ENCODE data around the gene MSL3B.

MSL3B gene

DNA sequence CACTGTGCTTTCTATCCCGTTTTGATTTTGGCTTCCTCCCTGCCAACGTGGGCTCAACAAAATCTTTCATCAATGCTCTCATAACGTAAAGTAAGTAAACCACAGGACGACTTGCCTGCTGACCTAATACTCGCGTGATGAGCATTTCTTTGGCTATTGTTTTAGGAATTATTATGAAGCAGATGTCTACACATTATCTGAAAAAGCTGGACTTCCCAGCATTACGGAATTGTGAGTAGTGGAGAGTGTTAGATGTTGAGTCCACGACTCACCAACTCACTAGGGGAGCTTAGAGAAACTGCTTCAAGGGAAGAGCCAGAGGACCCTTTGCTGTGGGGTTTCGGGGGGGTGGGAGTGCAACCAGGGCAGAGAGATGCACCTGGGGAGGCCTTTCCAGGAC lies 35.8 kb downstream of the MSL3B start:
- peak; percentile 37 for DNase-seq

DNA sequence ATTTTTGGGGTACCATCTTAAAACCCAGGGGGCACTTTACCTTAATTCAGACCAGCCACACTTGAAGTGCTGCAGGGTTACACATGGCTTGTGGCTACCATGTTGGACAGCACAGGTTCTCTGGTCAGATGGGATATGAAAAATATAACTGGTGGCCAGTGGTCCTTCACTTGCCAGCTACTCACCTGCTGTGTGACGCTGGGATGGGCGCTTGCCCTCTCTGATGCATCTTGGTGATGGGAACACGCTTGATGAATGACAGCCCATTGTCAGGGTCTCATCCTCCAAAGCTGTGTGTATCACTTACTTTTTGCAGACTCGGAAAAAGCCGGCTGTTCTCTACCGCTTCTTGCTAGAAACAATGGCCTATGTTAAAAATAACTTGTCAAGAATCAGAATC lies 36.3 kb downstream of the MSL3B start:
- no peak for DNase-seq

DNA sequence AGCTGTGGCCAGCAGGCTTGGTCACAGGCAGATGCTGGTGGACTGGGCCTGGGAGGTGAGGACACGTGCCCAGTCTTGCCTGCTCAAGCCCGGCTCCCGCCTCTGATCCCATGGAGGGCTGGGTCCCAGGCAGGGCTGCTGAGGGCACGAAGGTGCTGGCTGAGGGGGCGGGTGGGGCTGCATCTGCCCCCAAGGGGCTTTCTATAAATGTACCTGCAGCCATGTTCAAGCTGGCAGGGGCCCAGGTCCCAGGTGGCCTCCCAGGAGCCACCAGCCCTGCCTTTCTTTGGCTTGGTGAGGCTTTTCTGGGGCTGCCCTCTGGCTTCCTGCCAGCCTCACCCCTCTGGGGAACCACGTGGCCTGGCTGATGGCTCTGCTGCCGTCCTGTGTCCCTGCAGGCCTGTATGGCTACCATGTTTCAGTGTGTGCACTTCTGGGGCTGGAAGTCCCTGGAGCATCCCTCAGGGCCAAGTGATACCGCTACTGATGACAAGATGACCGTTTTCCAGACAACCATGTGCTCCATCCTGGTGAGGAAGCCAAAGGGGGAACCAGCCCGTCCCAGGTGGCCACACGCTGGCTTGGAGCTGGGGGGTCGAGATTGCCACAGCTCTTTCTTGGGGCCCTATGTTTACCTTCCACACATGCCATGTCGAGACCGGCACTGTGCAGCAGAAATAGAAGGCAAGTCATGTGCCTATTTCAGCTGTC lies 37.0 kb downstream of the MSL3B start:
- no peak for DNase-seq

DNA sequence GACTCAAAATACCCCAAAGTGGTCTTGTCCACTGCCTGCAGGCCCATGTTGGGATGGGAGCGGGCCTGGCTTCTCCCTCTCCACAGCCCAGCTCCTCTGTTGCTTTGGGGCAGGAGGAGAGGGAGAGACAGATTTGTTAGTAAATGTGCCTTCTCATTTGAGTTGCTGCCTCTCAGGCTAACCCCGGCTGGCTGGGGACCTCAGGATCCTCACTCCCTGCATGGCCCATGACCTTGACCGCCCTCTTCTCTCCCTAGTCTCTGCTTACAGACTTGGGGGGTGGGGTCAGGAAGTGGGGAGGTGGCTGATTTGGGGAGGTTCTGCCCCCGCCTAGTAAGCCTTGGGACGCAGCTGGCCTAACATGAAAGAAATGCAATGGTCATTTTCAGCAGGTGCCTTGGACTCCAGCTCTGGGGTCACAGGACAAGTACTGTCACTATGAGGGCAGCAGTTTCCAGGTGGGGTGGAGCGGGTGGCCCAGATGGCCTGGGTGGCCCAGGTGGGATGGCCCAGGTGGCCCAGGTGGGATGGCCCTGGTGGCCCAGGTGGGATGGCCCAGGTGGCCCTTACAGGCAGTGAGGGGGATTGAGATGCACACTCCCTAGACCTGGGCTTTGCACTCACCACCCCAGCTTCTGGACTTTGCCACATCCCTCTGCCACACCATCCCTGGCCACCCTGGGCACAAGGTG lies 37.9 kb downstream of the MSL3B start:
- DNase-seq: no peak

DNA sequence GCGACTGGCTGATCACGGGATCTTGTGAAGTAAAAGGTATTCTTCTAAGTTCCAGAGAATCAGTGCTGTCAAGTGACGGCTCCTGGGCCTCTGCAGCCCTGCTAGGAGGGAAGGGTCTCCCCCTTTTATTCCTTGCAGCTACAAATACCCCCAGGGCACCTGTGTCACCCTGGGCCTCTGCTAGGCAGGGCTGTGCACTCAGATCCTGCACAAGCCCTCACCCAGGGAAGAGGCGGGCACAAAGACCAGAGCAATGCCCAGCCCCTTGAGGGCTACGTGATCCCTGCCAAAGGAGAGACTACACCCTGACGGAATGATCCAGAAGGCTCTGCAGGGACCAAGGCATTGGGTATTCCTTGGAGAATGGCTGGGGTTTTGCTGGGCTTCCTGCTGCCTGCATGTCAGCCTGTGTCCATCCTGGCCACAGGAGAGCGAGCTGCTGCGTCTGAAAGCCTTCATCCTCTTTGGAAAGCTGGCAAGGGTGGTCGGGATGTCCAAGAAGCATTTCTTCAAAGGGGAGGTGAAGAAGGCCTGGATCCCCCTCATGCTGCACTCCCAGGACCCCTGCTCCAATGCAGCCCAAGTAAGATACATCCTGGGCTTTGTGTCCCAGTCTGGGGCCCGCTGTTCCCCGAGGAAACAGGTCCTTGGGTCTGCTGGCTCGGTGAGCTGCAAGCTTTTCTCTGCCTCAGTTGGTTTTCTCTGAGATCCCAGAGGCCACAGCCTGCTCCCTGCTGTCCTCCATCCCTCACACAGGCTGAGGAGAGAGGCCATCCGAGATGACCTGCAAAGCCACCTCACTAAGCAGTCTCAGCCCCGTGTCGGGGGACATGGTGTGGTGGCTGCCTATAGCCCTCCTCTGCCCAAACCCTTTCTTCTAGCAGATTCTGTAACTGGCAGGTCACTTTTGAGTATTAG lies 38.7 kb downstream of the MSL3B start:
- no peak for DNase-seq

DNA sequence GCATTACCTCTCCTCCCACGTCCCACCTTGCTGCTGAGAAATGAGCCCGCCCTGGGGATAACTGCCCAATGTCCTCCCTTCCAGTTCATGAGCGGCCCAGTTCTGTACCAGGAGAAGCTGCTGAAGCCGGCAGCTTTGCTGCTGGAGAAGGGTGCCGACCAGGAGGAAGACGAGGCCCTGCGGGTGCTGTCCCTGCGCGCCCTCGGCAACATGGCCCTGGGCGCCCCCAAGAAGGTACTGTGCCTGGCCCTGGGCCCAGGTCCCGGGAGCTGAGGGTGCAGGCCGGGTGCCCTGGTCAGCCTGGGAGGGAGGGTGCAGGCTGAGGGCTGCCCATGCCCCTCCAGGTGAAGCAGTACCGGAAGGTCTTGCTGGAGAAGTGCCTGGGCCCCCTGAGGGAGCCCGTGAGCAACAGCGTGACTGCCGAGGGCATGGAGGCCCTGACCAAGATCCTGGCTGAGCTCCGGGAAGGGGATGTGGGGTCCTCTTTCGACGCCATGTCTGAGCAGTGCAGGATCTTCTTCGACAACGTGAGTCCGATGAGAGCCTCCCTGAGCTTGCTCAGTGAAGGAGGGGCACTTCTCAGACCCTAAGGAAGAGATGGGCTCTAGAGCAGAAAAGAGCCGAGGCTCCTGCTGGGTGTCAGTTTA lies 39.5 kb downstream of the MSL3B start:
- DNase-seq: no peak

DNA sequence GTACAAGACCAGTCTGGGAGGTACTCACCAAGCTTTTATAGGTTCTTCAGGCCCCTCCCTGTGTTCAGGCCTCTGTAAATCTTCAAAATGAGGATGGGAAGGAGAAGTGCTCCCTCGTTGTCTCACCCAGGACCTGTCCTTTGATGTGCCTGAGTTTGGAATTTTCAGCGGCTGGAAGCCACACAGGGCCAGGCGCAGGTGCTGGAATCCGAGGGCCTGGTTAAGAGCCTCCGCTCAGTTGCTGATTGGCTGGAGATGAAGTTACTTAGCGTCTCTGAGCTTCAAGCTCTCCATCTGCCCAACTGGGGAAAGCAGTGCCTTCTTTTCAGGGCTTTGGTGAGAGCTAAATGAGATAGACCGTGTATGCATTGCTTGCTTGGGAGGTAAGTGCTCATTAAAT lies 43.8 kb downstream of the MSL3B start:
- no peak for DNase-seq

DNA sequence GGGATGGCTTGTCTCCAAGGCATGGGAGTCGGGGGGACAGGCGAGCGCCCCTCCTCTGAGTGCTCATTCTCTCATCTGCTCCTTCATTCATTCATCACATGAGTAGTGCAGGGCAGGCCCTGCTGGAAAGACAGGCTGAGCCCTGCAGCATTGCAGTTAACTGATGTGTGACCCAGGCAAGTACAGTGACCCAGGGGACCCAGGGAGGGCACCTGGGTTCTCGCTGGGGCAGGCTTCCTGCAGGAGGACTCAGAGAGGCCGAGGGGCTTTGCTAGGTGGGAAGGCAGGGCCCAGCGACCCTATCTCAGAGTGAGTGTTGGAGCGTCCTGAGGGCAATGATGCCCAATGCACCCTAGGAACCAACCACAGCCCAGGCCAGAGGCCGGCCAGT lies 44.5 kb downstream of the MSL3B start:
- DNase-seq: no peak

DNA sequence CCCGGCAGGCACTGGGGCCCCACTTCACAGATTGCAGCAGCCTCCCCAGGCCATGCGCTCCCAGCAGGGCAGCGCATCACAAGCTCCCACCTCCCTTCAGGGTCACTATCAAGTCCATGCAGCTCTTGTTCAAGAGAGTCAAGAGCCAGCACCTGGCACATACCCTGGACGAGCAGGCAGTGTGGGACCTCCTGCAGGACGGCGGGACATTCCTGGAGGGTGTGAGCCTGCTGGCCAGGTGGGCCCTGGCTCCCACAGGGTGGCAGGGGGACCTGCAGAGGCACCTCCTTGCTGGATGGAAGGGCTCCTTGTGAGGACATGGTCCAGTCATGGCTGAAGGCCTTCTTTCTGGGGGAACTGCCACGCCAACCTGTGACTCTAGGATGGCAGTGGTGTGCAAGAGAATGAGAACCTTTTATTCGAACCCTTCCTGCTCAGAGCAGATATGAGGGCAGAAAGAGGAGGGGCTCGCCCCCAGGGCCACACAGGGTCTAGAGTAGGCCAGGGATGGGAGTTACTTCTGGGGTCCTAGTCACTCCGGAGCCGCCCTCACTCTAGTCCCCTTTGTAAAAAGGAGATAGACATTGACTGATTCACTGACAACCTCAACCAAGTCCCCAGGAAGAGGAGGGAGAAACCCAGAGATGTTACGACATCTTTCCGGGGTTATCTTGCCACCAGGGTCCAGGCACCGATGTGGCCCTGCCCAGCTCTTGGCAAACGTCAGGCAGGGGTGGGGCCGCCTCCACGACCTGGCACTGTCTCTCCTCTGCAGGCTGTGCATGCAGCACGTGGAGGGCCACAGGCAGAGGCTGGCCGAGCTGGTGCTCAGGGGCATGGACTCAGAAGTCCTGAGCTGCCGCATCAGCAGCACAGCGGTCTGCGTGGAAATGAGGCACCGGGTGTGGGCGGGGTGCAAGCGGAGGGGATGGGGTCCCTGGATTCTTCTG lies 45.1 kb downstream of the MSL3B start:
- DNase-seq: peak; percentile 12

DNA sequence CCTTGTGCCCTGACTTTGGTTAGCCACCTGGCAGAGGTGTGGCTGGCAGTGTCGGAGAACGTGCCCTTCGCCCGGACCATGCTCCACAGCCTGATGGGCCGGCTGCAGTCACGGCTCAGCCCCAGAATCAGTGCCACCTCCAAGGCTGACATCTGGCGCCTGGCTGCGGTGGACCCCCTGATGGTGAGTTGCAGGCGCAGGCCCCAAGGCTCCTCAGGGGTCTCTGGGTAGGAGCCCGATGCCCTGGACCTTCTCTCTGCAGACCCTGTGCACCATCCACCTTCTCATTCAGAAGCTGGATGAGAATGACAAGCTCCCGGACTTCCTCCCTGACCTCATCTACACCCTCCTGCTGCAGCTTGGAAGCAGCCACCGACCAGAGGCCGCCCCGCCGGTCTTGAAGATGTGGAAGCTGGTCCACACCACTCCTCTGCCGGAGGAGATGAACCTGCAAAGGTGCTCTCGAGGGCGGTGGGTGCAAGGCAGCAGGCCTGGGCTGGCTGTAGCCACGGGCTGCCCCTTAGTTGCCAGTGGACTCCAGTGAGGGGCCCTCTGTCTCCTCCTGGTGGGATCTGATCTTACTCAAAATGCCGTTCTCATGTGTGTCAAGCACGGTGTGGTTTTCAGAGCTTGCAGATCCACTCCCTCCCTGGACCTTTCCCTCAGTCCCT lies 46.0 kb downstream of the MSL3B start:
- DNase-seq: no peak

DNA sequence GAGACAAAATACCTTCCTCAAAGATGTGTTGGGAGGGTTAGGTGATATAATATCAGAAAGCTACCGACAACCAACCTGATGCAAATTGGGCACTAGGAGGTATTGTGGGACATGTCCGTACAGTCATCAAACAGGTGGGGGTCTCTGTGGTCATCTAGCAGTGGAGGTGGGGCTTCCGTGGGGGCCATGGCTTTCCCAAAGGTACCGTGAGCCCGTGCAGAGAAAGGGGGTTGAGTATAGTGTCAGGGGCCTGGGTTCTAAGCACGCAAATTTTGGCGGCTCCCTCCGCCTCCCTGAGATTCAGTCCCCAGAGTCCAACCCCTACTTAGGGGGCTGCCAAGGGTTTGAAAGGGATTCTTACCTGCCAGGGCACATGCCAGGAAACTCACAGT lies 46.5 kb downstream of the MSL3B start:
- no peak for DNase-seq

DNA sequence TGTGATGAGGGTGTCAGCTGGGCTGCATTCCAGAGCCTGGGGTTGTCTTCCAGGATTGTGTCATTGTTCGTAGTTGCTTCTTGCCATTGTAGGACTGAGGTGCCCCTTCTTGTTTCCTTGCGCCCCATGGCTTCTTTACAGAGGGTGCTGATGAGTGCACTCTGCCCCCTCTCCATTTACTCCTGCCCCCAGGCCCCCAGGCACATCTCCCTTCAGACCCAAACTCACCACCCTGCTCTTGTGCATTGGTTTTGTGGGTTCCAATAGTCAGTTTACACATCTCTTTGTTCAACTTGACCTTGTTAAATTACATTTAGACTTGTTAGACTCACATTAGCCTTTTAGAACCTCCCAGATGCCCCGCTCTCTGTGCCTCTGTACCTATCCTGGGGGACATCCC lies 47.0 kb downstream of the MSL3B start:
- no peak for DNase-seq

DNA sequence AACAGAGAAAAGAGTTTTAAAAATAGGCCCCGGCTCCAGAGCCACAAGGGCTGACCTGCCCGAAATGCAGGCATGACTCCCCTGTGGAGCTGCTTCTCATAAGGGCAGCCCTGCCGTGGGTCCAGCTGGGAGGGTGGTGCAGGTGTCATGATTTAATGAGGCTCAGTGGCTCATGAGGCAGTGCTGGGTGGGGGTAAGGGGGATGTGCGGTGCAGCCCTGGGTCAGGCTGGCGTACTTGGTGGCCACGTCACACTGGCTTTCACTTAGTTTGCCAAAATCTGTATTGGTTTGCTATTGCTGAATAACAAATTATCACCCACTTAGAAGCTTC lies 47.4 kb downstream of the MSL3B start:
- DNase-seq: no peak

DNA sequence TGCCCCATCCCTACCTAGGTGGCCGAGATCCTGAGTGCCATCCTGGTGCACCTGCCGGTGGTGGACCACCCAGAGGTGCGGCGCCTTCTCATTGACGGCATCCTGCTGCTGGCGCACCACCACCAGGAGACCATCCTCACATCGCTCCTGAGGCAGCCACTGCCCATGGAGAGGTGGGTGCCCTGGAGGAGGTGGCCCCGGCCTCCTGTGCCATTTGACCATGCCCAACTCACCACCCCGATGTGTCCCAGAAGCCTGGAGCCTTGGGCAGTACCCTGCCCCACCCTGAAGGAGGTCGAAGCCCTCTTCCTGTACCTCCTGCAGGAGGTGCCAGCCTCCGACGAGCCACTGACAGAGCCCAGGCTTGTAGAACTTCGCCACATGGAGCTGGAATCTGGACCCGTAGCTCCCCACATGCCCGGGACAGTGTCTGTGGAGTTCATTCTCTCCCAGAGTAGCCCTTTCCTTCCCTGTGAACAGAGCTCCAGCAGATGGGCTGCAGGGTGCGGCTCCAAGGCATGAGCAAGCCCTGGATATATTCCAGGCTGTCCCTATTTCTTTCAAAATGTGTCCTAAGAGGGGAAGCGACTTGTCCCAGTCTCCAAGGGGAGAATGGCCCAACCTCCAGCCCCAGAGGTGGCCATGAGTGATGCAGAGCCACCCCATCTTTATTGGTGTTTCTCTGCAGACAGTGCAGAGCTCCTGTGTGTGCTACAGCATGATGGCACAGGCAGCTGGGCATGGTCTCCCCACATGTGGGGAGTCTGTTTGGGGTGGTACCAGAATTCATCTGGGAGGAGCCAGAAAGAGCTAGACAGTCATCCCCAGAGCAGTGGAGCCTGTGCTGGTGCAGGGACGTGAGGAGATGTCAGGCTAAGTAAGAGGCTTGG lies 48.1 kb downstream of the MSL3B start:
- DNase-seq: no peak

DNA sequence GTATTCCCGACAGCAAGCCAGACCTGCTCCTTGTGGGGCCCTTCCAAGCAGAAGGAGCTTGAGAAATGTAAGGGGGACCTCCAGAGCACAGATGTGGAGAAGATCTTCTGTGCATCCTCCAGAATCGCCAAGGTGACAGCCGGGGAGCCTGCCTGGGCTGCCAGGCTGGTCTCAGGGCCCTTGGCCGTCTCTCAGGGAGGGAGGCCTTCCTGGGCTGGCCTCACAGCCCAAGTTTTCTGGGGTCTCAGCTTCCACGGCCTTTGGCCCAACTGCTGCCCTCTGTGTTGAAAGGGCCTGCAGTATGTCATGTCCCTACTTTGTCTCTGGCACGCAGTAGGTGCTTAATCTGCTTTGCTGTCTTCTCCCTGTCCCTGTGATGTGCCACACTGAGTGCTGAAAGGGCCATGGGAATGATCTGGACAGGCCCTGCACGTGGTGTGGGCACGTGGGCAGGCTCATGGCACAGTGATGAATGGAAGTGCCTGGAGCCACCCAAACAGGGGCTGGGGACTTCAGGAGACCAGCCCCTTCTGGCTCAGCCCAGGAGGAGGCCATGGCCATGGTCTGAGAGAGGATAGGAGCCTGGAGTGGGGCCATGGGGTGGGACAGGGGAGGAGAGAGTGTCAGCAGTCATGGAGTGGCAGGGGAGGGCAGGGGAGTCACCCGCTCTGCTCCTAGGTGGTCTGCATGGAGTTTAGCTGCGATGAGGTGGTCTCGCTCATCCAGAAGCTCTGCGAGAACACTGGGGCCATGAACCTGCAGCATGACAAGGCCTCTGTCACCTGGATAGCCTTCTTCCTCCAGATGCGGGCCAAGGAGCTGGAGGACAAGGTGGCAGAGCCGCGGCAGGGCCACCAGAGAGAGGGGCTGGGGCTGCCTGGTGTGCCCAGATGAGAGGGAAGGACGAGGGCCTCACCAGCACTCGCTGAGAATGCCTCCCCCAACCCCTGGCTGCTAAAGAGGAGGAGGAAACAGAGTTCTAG lies 49.3 kb downstream of the MSL3B start:
- DNase-seq: no peak

DNA sequence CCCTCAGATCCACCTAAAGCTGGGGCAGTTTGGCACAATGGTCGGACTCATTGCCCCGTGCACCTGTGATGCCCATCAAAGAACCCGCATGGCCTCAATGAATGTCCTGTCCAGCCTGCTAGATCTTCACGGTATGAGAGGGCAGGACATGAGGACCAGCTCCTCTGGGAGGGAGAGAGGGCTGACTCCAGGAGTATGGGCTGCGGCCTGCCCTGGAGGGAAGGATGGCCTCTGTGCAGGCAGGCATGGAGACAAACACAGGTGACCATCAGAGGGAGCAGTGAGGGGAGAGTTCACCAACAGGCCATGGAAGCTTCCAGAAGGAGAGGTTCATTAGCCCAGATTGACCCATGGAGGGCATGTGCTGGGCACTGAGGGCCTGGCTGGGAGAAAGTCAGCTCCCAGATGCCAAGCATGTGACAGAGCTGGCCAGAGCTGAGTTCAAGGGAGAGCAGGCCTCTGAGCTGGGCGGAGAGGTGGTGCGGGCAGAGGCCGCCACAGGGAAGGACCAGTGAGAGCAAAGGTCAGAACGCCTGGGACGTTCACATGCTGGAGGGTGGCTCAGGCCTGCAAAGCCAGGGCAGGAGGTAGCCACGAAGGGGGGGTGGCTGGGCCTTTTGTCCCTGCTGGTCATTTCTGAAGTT lies 50.1 kb downstream of the MSL3B start:
- no peak for DNase-seq

DNA sequence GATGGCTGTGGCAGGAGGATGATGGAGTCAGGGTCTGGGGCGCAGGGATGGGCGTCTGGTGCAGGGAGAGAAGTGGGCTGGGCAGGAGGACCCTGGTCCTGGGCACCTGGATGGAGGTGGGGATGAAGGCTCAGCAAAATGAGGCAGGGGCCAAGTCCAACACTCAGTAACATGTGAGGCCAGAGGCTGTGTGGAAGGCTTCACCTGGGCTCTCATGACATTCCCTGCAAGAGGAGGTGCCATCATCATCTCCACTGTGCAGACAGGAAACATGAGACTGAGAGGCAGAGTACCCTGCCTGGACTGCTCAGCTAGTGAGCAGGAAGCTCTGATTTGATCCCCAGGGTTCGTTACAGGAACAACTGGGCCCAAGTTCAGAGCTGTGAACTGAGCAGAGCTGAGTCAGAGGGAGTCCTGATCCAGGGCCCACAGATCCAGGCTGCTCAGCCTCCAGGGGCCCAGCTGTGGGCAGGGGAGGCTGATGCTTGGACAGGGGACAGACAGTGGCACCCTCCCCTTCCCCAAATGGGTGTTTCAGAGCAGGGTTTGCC lies 50.8 kb downstream of the MSL3B start:
- DNase-seq: no peak

DNA sequence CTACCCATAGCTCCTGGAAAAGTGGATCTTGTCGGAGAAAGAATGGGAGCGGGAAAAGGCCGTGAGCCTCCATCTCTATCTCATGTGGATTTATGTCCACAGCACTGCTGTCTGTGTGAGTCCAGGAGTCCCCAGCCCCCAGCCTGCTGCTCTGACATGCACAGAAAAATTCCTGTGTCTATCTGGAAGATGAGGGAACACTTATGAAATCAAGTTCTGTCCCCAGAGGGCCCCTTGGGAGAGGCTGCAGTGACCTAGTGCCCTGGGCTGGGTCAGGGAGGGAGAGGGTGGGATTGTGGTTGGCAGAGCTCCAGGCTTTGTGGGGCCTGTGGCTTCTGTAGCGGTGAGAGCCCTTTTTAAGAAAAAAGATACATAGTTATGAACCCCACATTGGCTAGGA lies 51.4 kb downstream of the MSL3B start:
- DNase-seq: no peak

Data from NCI-H226 (cell line).